Fibroblast of peridontal ligament (primary cell): ENCODE results near the gene ATPAF2.

Source experiments
- DNase-seq: peaks from one replicate; pipeline ENCODE4 v3.0.0-alpha.2; 2010; ENCODE audit errors: extremely low read depth

ATPAF2 gene

GRCh38 chr17:18038861-18039534 lies at the start of gene ATPAF2, which contains the start of gene GID4:
ATPAF2 (minus strand) TSS chr17:18039168; CDS start chr17:18039013, 155 bp downstream.
GID4 (plus strand) TSS chr17:18039408; CDS start chr17:18039465, 57 bp downstream.
- DNase-seq, result peak; percentile 96

- DNase-seq, result peak; percentile 92
Measured at GRCh38 chr17:18087610-18088491, 48.9 kb upstream of the ATPAF2 start, which contains the start of gene DRG2. DRG2 (plus strand) TSS chr17:18087948; CDS start chr17:18088024, 76 bp downstream.

DNA sequence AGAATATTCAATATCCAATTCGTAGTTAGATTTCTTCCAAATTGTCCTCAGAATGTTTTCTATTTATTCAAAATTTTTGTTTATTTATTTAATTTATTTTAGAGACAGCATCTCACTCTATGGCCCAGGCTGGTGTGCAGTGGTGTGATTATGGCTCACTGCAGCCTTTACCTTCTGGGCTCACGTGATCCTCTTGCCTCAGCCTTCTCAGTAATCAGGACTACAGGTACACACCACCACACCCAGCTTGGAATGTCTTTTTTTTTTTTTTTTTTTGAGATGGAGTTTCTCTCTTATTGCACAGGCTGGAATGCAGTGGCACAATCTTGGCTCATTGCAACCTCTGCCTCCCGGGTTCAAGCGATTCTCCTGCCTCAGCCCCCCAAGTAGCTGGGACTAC lies 45.3 kb upstream of the ATPAF2 start:
- DNase-seq, result no peak

- no peak for DNase-seq
Measured at GRCh38 chr17:18079543-18079942, 40.6 kb upstream of the ATPAF2 start.

- peak; percentile 23 for DNase-seq
Measured at GRCh38 chr17:18076936-18077335, 38.0 kb upstream of the ATPAF2 start.

DNA sequence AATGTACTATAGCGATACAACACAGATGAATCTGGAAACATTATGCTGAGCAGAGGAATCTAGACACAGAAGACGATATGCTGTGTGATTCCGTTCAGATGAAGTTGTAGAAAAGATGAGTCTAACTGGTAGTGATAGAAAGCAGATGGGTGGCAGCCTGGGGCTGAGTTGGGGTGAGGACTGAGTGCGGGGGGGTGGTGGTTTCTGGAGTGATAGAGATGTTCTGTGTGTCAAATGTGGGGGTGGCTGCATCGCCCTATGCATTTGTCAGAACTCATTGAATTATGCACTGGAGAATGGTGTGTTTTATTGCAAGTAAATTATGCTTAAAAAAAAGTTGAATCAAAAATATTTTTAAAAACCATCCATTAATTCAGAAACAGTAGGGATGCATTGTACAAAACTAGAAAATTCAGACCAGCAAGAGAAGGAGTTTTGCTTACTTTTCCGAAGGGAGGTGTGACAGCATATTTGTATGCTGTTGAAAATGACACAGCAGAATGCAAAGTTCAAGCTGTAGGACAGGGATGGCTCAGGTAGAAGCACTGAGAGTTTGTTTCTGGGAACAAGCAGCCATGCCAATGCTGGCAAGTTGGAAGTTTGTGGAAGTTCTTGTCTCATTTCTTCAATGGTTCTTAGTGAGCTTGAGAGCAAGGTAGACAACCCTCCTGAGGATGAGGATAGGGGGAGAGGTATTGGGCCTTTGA lies 35.8 kb upstream of the ATPAF2 start:
- no peak for DNase-seq

- DNase-seq, result no peak
Measured at GRCh38 chr17:18071751-18072150, 32.8 kb upstream of the ATPAF2 start.

DNA sequence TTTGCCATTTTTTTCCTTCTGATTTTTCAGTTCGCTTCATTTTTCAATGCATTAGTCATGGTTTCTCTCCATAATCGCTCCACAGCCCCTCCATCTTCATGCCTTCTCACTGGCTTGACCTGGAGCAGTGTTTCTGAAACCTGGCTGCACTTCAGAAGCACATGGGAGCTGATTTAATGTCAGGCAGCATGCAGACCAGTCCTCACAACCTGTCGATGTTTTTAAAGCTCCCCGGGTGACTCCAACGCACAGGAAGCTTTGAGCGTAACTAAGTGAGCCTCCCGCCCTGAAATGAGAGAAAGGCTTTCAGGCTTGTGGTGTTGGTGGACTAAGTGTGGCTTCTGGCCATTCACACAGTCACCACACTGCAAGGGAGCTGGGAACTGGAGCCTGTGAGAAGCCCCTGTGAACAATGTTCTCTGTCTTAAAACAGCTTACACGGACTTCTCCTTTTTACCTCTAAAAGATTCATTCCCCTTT lies 31.9 kb upstream of the ATPAF2 start:
- peak; percentile 63 for DNase-seq

GRCh38 chr17:18069101-18069500 lies 30.1 kb upstream of the ATPAF2 start:
- no peak for DNase-seq

DNA sequence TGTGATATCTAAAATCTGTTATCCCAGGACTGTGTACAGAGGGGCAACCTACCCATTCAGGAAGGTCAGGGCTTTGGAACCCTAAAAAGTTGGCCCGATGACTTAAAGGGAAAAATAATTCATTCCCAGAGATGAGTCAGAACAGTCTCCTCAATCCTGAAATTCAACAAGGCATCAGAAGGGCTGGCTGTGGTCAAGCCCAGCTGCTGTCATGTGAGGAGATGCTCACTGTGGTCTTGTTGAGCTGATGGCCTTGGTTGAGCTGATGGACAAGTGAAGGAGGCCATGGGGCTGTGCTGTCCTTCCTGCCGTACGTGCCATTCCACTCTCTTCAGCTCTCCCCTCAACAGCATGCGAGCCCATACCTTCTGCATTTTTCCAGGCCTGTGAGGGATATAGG lies 27.9 kb upstream of the ATPAF2 start:
- DNase-seq, result peak; percentile 52

DNA sequence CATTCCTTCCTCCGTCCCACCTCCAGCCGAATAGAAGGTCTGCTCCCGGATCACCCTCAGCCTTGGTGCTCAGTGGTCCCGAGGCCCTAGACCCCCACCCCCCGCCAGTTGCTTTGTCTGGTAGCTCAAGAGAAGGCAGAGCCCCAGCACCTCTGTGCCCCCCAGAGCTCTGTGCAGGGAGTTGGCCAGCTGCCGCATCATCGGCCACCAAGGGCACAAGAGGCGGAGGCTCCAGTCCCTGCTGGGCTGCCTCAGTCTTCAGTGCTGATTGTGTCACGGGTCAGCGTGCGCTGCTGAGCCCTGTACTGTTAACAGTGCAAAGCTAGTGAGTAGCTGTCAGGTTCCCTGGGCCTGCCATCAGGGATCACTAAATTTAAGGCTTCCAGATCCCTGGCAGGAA lies 26.6 kb upstream of the ATPAF2 start:
- DNase-seq, result no peak

- no peak for DNase-seq
Measured at GRCh38 chr17:18064053-18064452, 25.1 kb upstream of the ATPAF2 start.

GRCh38 chr17:18059283-18059682 lies 20.3 kb upstream of the ATPAF2 start:
- no peak for DNase-seq

DNA sequence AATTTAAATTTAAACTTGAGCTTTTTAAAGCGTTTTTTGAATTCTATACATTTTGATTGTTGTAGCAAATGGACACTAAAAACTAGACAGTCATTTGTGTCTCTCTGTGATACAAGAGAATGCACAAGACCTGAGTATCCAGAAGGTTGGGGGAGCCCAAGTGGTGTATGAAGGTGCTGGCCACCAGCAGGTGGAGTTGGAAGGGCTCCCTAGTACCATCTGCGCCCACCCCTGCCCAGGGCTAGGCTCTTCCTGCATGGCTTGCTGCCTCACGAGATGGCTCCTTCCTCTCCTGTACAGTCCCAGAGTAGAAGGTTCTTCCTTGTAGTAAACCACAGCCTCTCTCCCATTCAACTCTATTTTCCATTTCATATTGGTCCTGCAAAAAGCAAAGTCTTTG lies 17.2 kb upstream of the ATPAF2 start:
- DNase-seq, result no peak

DNA sequence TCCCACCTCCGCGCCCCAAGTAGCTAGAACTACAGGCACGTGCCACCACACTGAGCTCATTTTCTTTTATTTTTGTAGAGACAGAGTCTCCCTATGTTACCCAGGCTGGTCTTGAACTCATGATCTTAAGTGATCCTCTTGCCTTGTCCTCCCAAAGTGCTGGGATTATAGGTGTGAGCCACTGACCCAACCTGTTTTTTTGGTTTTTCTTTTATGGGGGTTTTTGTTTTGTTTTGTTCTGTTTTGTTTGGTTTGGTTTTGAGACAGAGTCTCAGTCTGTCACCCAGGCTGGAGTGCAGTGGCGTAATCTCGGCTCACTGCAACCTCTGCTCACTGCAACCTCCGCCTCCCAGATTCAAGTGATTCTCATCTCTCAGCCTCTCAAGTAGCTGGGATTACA lies 16.6 kb upstream of the ATPAF2 start:
- DNase-seq, result no peak

DNA sequence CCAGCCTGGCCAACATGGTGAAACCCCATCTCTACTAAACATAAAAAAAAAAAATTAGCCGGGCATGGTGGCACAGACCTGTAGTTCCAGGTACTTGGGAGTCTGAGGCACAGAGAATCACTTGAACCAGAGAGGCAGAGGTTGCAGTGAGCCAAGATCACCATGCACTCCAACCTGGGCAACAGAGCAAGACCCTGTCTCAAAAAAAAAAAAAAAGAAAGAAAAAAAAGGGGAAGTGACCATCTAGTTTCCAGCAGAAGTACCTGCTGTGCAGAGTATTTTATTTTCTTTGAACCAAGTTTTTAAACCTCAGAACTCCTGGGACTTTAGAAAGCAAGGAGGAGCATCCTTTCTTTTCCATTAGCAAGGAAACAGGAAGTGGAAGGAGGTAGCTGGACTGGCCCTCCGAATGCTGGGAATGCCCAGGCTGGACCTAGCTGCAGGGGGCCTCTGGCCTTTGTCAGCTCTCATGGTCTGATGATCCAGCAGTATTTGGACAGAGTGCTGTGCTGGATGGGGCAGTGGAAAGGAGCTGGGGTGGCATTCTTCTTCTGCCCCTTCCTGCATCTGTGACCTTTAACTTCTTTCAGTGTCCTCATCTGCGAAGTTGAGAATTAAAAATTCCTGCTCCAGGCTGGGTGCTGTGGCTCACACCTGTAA lies 6.9 kb upstream of the ATPAF2 start:
- no peak for DNase-seq

DNA sequence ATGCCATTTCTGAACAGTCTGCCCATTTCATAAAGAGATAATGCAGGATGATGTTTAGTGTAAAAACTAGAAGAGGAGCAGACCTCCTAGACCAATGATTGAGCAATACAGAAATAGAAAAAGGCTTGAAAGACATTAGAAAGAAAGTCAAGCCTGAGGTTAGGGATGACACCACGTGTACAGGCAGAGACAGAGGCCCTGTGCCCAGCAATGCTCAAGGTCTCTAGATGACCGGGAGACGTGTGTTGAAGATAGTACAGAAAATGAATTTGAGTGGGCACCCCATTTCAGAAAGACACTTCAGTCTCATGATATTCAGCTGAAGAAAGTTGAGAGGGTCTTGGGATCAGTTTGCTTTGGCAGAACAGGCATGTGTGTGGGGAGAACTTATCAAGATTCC lies 5.6 kb upstream of the ATPAF2 start:
- DNase-seq, result no peak

- DNase-seq, result peak; percentile 44
Measured at GRCh38 chr17:18043491-18043890, 4.5 kb upstream of the ATPAF2 start.

- DNase-seq, result no peak
Measured at GRCh38 chr17:18042983-18043382, 4.0 kb upstream of the ATPAF2 start.

DNA sequence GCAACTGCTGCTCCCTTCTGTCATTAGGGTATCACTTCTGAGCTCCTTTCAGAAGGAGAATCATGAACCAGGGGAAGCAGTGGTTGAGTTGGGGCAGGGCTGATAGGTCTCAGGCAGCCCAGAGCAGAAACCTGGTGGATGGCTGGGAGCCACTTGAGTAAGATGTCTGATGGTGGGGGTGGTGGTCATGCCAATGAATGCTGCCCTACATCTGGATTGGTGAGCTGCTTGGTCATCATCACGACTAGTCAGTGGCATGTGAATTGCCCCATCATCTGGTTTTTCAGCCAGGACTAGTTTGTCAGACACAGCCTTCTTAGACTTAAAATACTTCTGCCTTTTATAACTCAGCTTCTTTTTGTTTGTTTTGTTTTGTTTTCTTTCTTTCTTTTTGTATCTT lies 2.8 kb upstream of the ATPAF2 start:
- DNase-seq, result peak; percentile 84

DNA sequence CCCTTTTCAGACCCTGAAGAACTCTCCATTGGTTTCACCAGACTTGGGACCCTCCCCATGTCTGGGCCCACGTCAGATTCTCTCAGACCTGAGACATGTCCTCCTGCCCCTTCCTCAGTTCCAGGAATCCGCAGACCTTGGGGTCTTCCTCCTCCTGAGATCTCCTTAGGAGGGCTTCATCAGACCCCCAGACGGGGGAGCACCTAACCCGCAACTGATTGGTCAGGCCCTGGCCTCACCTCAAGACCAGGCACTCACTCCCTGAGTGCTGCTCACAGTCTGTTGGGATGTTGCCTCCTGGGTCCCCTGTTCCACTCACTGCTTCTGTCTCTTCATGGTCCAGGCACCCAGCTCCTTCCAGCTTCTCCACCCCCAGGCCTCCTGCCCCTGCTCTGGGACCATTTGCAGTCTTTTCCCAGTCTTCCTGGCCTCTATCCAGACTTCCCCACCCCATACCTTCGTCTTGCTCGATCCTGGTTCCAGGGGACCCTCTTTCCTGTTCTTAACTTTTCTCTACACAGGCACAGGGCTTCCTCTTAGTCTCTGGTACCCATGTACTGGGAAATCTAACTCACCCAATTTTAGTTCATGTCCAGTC lies 1.4 kb upstream of the ATPAF2 start:
- no peak for DNase-seq
